SHP77 treated with DMSO at 0.1 percent for 48 hours (cell line): ENCODE results near the gene KIF13A.
"Not testable (repeated sequence)": the region's sequence is repeated elsewhere in the genome, so short reads cannot be mapped to it uniquely, and the experiment has no call there.

ENCODE experiments used
- DNase-seq: peaks from one replicate; lab custom pipeline; 2025; lab: John Stamatoyannopoulos, UW

Gene KIF13A

GRCh38 chr6:17899491-17899890, 87.9 kb downstream of the KIF13A start:
- no peak for DNase-seq

- no peak for DNase-seq
These were observed 89.8 kb downstream of the KIF13A start for GRCh38 chr6:17897681-17898080.

DNA sequence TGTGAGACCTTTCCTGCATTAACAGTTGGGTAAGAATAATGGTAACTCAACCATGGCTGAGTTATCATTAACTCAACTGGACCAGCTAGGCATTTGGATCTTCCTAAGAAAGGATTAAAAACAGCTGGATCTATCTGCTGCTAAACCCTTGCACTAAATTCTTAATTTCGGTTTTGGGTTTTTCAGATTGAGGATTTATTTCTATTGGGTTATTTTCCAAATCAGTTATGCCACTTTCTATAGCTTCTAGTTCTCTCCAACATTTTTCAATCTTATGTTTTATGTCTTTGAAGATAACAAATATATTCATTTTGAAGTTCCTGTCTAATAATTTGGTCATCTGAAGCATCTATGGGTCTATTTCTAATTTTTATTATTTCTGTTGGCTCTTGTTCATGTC, 92.5 kb downstream of the KIF13A start:
- no peak for DNase-seq

DNA sequence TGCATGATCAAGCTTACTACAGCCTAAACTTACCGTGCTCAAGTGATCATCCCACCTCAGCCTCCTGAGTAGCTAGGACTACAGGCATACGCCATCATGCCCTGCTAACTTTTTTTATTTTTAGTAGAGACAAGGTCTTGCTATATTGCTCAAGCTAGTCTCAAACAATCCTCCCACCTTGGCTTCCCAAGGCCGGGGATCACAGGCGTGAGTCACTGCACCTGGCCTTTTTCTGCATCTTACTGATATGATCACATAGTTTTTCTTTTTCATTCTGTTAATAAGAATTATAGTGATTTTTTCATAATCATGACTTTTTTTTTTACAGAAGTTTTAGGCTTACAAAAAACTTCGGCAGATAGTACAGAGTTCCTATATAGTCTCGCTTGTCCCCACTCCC, 93.2 kb downstream of the KIF13A start:
- DNase-seq = no peak

DNA sequence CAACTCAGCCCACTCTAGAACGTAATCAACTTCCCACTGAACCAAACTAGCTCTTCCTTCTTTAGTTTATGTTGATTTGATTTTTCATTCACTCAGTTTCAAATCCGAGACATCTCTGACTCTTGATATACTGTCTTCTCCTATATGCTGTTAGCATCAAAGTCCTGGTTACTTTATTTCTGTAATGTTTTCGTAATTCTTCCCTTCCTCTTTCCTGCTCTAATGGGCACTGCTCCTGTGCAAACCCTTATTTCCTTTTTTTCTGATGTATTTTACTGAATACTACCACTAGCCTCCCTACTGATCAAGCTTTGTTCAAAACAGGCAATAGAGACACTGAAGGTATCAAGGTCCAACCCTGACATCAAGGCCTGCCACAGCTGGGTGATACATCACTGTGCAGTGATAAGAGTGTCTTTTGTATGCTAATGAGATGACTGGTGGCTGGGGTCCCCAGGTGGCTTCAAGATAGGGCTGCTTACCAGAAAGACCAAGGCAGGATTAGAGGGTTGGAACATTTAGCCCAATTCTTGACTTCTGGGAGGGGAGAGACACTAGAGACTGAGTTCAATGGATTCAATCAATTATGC, 95.2 kb downstream of the KIF13A start:
- no peak for DNase-seq

DNA sequence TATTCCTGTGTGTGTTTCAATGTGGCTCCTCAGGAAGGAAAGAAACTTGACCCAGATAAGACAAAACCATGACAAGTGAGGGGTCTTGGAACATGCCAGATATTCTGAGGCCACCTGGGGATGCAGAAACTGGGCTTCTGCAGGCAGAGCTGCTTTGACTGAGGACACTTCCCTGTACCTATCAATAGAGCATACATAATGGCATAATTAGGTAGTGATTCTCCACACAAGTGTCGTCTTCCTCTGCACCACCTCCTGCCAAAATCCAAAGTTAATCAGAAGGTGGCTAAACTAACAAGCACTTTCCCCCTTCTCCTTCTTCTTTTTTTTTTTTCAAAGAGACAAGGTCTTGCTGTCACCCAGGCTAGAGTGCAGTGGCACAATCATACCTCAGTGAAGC, 97.1 kb downstream of the KIF13A start:
- DNase-seq = no peak

DNA sequence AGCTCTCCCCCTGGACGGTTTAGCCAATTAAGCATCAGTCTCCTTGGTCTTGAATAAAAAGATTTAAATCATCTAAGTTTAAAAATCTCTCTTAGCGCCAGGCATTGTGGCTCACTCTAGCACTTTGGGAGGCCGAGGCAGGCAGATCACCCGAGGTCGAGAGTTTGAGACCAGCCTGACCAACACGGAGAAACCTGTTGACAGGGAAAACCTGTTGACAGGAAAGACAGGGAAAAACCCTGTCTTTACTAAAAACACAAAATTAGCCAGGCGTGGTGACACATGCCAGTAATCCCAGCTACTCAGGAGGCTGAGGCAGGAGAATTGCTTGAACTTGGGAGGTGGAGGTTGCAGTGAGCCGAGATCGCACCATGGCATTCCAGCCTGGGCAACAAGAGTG, 97.7 kb downstream of the KIF13A start:
- DNase-seq = not testable (repeated sequence)

GRCh38 chr6:17886891-17887290, 100.5 kb downstream of the KIF13A start:
- DNase-seq = no peak

- no peak for DNase-seq
These were observed 101.4 kb downstream of the KIF13A start for GRCh38 chr6:17885889-17886576.

GRCh38 chr6:17884498-17885478, 102.6 kb downstream of the KIF13A start:
- no peak for DNase-seq

DNA sequence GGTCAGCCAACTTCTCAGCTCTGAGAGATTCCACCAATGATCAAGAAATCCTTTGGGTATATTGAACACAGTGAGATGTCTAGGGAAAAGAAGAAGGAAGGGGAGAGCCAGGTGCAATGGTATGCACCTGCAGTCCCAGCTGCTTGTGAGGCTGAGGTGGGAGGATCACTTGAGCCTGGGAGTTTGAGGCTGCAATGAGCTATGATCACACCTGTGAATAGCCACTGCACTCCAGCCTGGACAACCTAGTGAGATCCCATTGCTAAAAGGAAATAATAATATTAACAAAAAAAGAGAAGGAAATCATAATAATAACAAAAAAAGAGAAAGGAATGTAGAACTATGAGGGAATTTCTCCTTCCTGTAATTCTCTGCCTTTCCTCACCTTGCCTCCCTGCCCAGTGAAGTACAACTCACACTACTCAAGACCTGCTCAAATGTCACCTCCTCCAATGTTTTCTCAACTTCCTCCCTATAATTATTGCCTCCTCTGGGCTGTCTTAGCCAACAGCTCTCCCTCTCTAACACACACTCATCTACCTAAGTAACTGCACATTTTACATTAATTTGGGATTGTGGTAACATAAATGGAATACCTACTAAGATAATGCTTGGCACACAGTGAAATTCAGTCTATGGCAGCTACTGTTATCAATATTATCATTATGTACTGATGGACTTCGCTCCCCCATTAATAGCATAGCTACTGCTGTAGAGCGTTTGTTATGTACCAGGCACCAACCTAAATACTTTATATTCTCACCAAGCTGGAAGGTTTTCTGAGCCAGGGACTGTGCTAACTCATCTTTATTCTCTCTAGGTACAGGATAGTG, 103.6 kb downstream of the KIF13A start:
- DNase-seq = no peak

DNA sequence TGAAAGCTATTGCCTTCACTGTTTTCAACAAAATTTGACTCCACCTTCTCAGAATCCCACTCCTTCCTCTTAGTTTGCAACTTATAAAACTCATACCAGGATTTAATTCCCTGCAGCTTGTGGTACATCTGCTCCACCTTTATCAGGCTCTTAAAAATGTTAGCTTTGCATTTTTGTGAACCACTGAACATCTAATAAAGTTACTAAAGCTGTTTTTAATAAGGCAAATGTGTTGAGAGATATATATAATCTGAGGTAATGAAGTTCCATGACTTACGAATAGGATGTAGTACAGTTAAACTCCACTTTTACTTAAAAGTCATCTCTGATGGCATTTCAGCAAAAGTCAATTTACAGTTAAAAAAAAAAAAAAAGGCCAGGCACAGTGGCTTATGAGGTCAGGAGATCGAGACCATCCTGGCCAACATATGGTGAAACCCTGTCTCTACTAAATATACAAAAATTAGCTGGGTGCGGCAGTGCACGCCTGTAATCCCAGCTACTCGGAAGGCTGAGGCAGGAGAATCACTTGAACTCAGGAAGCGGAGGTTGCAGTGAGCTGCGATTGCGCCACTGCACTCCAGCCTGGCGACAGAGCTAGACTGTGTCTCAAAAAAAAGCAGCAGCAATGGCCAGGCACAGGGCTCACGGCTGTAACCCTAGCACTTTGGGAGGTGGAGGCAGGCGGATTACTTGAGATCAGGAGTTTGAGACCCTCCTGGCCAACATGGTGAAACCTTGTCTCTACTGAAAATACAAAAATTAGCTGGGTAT, 106.2 kb downstream of the KIF13A start:
- DNase-seq = no peak

- no peak for DNase-seq
These were observed 108.3 kb downstream of the KIF13A start for GRCh38 chr6:17879184-17879583.

DNA sequence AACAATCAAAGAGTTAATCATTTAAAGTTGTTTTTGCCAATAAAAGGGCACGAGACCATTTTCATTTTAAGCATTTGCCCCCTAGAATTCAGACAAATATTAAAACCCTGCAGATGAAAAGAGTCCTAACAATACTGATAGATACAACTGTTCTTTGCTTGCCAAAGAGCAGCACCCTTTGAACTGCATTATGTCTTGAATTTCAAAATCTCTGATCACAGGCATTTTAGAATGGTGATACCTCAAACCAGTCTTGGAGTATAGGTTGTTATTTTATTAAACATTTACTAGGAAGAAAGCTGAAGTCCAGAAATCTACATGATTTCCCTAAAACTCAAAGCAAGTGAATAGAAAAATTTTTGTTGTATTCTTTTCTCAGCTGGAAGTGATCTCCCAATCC, 108.7 kb downstream of the KIF13A start:
- no peak for DNase-seq

- no peak for DNase-seq
These were observed 109.5 kb downstream of the KIF13A start for GRCh38 chr6:17877895-17878440.

DNA sequence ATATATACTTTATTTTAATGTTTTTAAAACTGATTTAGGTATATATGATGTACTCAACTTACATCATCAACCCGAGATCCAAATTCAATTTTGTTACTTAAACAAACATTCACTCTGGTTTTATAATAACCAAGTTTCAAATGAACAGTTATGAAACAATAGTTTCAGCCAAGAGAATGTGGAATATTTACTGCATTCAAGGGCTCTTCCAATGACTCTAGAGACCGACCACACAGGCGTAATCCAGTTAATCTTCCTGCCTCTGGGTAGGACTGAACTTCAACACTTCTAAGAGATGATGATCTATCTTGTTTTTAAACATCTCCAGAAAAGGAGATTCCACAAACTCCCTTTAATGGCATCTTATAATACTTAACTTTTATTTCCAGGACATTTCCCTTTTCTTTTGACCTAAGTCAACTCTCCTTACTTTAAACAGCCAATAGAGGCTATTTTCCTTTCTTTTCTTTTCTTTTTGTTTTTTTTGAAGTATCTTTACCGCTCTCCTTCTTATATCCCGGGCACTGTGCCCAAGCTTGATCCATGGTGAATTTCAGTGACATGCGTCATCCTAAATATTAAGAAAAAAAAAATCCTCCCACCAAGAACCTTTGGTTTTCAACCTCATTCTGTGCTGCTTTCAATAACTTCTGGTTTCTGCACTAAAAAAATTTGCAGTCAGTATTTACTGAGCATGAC, 110.1 kb downstream of the KIF13A start:
- no peak for DNase-seq

DNA sequence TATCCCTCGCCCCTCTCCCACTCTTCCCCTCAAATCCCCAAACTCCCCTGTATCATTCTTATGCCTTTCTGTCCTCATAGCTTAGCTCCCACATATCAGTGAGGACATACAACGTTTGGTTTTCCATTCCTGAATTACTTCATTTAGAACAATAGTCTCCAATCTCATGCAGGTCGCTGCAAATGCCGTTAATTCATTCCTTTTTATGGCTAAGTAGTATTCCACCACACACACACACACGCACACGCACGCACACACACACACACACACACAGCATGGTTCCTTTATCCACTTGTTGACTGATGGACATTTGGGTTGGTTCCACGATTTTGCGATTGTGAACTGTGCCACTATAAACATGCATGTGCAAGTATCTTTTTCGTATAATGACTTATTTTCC, 112.7 kb downstream of the KIF13A start:
- DNase-seq = no peak

DNA sequence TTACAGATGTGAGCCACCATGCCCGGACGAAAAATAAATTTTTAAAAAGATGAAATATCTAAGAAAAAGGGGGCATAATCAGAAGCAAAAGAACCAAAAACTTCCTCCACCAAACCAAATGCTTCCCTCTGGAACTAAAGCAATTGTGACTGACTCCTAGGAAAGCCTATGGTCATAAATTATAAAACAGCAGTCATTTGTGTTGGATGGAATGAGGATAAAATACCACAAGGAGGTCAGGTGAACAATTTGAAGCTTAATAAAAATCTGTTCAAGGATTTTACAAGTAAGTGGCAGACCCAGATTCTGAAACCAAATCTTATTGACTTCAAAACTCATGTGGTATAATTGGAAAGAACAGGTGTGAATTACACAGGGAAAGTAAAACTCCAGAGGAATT, 114.5 kb downstream of the KIF13A start:
- no peak for DNase-seq

- no peak for DNase-seq
These were observed 115.6 kb downstream of the KIF13A start for GRCh38 chr6:17871836-17872235.

GRCh38 chr6:17871189-17871519, 116.3 kb downstream of the KIF13A start:
- no peak for DNase-seq
